OCI-LY1 (cell line): Measurements from ENCODE around the gene NLRP3.

Source experiments
- CTCF ChIP-seq: fragments of 200-600 bp; sonication (generic), shearing (Covaris generic); IDR thresholded peaks from 2 replicates; pipeline ENCODE4 v1.5.1; 2017; ENCODE audit warnings: mild to moderate bottlenecking, antibody characterized with exemption, low read length, moderate library complexity, mixed read lengths
- EZH2 ChIP-seq: fragments of 200-600 bp; sonication (generic), shearing (Covaris generic); IDR thresholded peaks from 2 replicates; pipeline ENCODE4 v1.8.0; 2017; ENCODE audit warnings: borderline replicate concordance, mixed run types, mild to moderate bottlenecking, antibody characterized with exemption, low read length, moderate library complexity, mixed read lengths

DNA sequence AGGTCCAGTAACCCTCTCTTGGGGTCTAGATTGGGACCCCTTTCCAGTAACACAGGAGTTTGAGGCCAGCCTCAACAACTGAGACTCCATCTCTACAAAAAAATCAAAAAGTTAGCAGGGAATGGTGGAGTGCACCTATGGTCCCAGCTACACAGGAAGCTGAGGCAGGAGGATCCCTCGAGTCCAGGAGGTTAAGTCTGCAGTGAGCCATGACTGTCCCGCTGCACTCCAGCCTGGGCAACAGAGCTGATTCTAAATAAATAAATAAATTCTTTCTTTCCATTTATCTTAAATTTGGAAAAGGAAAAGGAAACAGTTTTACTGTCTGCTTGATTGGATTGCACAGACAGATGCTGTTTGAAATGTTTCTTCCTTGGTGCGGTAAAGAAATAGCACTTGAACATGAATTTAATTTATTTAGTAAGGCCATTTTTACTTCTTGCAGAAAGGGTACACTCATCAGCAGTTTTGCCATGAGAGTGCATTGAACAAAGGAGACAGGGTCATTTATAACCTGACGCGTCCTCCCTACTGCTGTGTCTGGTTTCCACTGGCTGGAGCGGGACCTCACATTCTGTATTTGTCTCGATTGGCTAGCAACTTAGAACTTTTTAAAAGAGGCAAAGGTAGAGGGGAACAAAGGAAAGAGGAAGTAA lies 47.4 kb upstream of the NLRP3 start:
- TF ChIP-seq CTCF: no peak
- TF ChIP-seq EZH2: no peak
